Body of pancreas (tissue), 4 donors: ENCODE data around the gene ANKMY1. TPM values are rescaled to one million over a fixed set of nuclear protein-coding genes. Genes with fewer than 3 reads are reported as not detected.

Experiments used
- ATAC-seq: fragments of 150-250 bp; one replicate; pipeline ENCODE4 v1.9.1; 2016
- DNase-seq, 4 donors: peaks; one replicate each; pipeline ENCODE4 v3.0.0-alpha.2; 2019
- H3K27ac ChIP-seq, 4 donors: fragments of 200-600 bp; sonication (generic); 1 replicate in 3 of 4; 2 replicates in 1 of 4; pipeline versions ENCODE4 v1.5.1 to v1.6.1; 2016 to 2019; ENCODE audit warnings: mild to moderate bottlenecking in 1 of 4, mixed read lengths in 1 of 4, moderate library complexity in 1 of 4
- H3K27me3 ChIP-seq, 2 donors: fragments of 200-600 bp; sonication (generic); one replicate each; pipeline ENCODE4 v1.6.0; 2016; ENCODE audit warnings: mild to moderate bottlenecking in 1 of 2
- H3K36me3 ChIP-seq, 2 donors: fragments of 200-600 bp; sonication (generic); replicated peaks in 1 of 2; 2 replicates each; pipeline ENCODE4 v1.5.1; 2016; ENCODE audit warnings: low read depth in 2 of 2; ENCODE audit not compliant: insufficient read depth in 1 of 2
- H3K4me1 ChIP-seq: fragments of 200-600 bp; sonication (generic); one replicate; pipeline ENCODE4 v1.6.0; 2016
- H3K4me3 ChIP-seq, 2 donors: fragments of 200-600 bp; sonication (generic); 1 replicate in 1 of 2; 2 replicates in 1 of 2; pipeline ENCODE4 v1.5.1; 2016 to 2019
- H3K9me3 ChIP-seq, 3 donors: fragments of 200-600 bp; sonication (generic); 1 replicate in 2 of 3; 2 replicates in 1 of 3; pipeline ENCODE4 v1.5.1; 2016
- POLR2A ChIP-seq, 3 donors: fragments of 450-650 bp; IDR thresholded peaks; one replicate each; pipeline ENCODE4 v1.6.1; 2016; ENCODE audit warnings: antibody characterized with exemption in 3 of 3, mild to moderate bottlenecking in 2 of 3
- WGBS, 2 donors: methylation state at CpG; one replicate each; pipeline ENCODE4 v1.1.5; 2017; 5-methylcytosine and 5-hydroxymethylcytosine counted together
- intact Hi-C: fragments of 100-400 bp; cut with DNase I; formaldehyde crosslinking; loops from one replicate; pipeline ENCODE4 v1.15.1; 2023
- total RNA-seq, 2 donors: library from RNA; depleted of rRNA; stranded (reverse); fragments of >200 nt; gene quantifications; one replicate each; pipeline ENCODE4 v1.1.0, GENCODE V29; 2016
- TF ChIP-seq, protein P1 (sequence below), 7 experiments: fragments of 450-650 bp in 4 of 7; fragments of 200-600 bp in 3 of 7; sonication (generic) in 3 of 7; IDR thresholded peaks; one replicate each; pipeline ENCODE4 v1.5.1; 2016 to 2019; ENCODE audit warnings: antibody characterized with exemption in 7 of 7

The ANKMY1 gene
- total RNA-seq, 2 donors from 2014 or later: 17.9 to 26.0 TPM

- no peaks in the 10 kb centered on the region for H3K4me1 ChIP-seq
- H3K27ac ChIP-seq: no peak overlapping the region
- peaks cover 0 to 2% of the 10 kb centered on the region in 2 donors for H3K36me3 ChIP-seq
- TF ChIP-seq POLR2A (IDR thresholded peaks at IDR 0.05): no peak
- TF ChIP-seq, protein P1, sequence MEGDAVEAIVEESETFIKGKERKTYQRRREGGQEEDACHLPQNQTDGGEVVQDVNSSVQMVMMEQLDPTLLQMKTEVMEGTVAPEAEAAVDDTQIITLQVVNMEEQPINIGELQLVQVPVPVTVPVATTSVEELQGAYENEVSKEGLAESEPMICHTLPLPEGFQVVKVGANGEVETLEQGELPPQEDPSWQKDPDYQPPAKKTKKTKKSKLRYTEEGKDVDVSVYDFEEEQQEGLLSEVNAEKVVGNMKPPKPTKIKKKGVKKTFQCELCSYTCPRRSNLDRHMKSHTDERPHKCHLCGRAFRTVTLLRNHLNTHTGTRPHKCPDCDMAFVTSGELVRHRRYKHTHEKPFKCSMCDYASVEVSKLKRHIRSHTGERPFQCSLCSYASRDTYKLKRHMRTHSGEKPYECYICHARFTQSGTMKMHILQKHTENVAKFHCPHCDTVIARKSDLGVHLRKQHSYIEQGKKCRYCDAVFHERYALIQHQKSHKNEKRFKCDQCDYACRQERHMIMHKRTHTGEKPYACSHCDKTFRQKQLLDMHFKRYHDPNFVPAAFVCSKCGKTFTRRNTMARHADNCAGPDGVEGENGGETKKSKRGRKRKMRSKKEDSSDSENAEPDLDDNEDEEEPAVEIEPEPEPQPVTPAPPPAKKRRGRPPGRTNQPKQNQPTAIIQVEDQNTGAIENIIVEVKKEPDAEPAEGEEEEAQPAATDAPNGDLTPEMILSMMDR (IDR thresholded peaks at IDR 0.05): no peak
- DNase-seq: peak in 2 of 4 donors; percentile 1 to 11
- intact Hi-C loops: no loop called here
- H3K27me3 ChIP-seq: no peaks in the 10 kb centered on the region
- no peaks in the 10 kb centered on the region for H3K9me3 ChIP-seq
- 72 to 79% methylated on average over 13 to 23 of the region's 28 CpGs for WGBS, 2 donors
- no peak overlapping the region for H3K4me3 ChIP-seq
- ATAC-seq: no peak
These were observed 91.8 kb downstream of the ANKMY1 start for GRCh38 chr2:240465765-240466578.

GRCh38 chr2:240465268-240465764, 92.5 kb downstream of the ANKMY1 start:
- intact Hi-C loops: no loop called here
- peak; percentile 1 to 15 (median 7) for DNase-seq
- Histone ChIP-seq H3K9me3 (no peaks in the 10 kb centered on the region), H3K4me3 (no peak overlapping the region), H3K27ac (no peak overlapping the region), H3K4me1 (no peaks in the 10 kb centered on the region), H3K36me3 (peaks cover 0 to 2% of the 10 kb centered on the region in 2 donors), H3K27me3 (no peaks in the 10 kb centered on the region)
- TF ChIP-seq POLR2A (IDR thresholded peaks at IDR 0.05): no peak
- TF ChIP-seq, protein P1 (IDR thresholded peaks at IDR 0.05): no peak
- no peak for ATAC-seq
- WGBS, 2 donors: 95% methylated on average over 14 to 22 of the region's 22 CpGs

DNA sequence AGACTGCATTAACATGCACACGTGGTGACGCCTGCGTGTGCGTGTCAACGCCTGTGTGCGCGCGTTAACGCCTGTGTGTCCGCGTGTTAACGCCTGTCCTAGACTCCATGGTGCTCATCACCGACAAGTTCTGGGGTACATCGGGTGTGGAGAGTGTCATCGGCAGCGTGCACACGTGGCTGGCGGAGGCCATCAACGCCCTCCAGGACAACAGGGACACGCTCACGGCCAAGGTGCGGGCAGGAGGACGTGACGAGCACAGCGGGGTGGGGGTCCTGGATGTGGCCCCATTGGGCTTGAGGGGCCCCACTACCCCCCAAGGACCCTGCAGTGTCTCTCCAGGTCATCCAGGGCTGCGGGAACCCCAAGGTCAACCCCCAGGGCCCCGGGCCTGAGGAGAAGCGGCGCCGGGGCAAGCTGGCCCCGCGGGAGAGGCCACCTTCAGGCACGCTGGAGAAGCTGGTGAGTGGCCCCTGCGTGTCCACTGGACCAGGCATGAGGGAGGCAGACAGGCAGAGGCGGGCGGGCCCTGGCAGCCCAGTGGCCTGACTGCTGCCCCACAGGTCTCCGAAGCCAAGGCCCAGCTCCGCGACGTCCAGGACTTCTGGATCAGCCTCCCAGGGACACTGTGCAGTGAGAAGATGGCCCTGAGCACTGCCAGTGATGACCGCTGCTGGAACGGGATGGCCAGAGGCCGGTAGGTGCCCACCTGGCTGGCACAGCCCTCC, 93.1 kb downstream of the ANKMY1 start:
- Histone ChIP-seq H3K4me3 (no peak overlapping the region), H3K4me1 (no peaks in the 10 kb centered on the region), H3K36me3 (peaks cover 0 to 2% of the 10 kb centered on the region in 2 donors), H3K27ac (no peak overlapping the region), H3K27me3 (no peaks in the 10 kb centered on the region), H3K9me3 (no peaks in the 10 kb centered on the region)
- ATAC-seq (no peak), DNase-seq (peak; percentile 1 to 10 (median 6))
- intact Hi-C loops: no loop called here
- WGBS, 2 donors: 82 to 96% methylated on average over 9 to 31 of the region's 43 CpGs
- no peak for TF ChIP-seq POLR2A (IDR thresholded peaks at IDR 0.05)
- TF ChIP-seq, protein P1 (IDR thresholded peaks at IDR 0.05): no peak

- Histone ChIP-seq H3K27me3 (no peaks in the 10 kb centered on the region), H3K9me3 (no peaks in the 10 kb centered on the region), H3K4me3 (no peak overlapping the region), H3K4me1 (no peaks in the 10 kb centered on the region), H3K36me3 (peaks cover 0 to 2% of the 10 kb centered on the region in 2 donors), H3K27ac (no peak overlapping the region)
- DNase-seq (peak; percentile 1 to 10 (median 8)), ATAC-seq (no peak)
- intact Hi-C loops: no loop called here
- no peak for TF ChIP-seq POLR2A (IDR thresholded peaks at IDR 0.05)
- TF ChIP-seq, protein P1 (IDR thresholded peaks at IDR 0.05): no peak
- 90 to 91% methylated on average over 9 to 14 of the region's 21 CpGs for WGBS, 2 donors
These were observed 93.8 kb downstream of the ANKMY1 start for GRCh38 chr2:240463866-240464481.
